Measurements from ENCODE around the gene GALP. TPM values are rescaled to one million over a fixed set of nuclear protein-coding genes. Genes with fewer than 3 reads are reported as not detected.
"Not testable (repeated sequence)": the region's sequence is repeated elsewhere in the genome, so short reads cannot be mapped to it uniquely, and the experiment has no call there.

GALP gene
- total RNA-seq, 1 donor from 2014 or later = not detected

DNA sequence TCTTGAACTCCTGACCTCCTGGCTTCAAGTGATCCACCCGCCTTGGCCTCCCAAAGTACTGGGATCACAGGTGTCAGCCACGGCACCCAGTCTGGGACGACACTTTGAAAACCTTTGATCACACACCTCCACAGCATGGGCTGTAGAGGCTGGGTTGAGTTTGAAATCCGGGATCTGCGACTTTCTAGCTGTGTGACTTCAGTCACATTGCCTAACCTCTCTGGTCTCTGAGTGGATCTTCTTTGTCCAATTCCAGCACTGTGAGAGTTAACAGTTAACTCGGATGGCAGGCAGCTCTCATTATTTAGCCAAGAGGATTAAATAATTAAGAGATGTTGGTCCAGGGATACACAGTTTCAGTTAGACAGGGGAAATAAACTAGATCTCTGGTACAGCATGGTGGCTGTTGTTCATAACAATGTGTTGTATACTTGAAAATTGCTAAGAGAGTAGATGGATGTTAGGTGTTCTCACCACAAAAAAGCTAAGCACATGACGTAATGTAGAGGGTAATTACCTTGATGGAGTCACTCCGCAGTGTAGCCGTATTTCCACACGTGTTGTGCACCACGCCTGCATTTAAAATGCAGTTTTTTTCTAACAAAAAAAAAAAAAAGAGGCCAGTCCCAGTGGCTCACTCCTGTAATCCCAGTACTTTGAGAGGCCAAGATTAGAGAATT is 1.9 kb downstream of the GALP start:
- intact Hi-C loops (cut with micrococcal nuclease) = no loop called here

DNA sequence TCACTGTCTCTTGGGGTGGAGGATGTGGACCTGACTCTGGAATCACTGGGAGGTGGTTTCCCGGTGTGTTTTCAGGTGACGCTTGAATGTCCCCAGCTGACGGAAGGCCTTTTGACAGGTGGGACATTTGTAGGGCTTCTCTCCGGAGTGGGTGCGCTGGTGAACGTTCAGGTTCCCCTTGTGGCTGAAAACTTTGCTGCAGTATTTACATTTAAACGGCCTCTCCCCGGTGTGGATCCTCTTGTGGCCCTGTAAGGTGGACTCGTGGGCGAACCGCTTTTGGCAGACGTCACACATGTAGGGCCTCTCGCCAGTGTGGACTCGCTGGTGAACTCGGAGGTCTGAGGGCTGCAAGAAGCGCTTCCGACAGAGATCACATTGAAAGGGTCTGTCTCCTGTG is 14.0 kb downstream of the GALP start:
- intact Hi-C loops (cut with micrococcal nuclease) = no loop called here

DNA sequence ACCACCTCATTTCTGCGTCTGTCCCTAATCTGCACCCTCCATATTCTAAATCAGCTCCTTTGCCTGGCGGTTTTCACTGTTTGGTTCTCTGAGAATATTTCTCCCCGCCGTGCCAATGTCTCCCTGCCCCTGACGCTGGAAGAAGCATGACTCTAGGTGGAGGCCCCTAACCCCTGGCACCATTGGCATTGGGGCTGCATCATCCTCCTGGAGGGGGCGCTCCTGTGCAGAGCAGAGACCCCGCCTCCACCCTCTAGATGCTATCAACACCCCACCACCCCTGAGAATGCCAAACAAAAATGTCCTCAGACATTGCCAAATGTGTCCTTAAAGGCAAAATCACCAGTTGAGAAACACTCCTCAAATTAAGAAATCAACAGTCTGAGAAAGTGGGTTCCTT is 15.3 kb downstream of the GALP start:
- intact Hi-C loops (cut with micrococcal nuclease) = no loop called here

GRCh38 chr19:56191711-56192110 is 15.9 kb downstream of the GALP start:
- intact Hi-C loops (cut with micrococcal nuclease) = no loop called here

GRCh38 chr19:56193981-56194640 is 18.3 kb downstream of the GALP start:
- intact Hi-C loops (cut with micrococcal nuclease) = no loop called here

- intact Hi-C loops (cut with micrococcal nuclease) = not testable (repeated sequence)
Measured at GRCh38 chr19:56197646-56198045, 21.8 kb downstream of the GALP start, which contains the start of gene ZSCAN5B. TSS of gene ZSCAN5B (minus strand) at chr19:56197783. CDS start at chr19:56193052, 4,731 bp downstream.

DNA sequence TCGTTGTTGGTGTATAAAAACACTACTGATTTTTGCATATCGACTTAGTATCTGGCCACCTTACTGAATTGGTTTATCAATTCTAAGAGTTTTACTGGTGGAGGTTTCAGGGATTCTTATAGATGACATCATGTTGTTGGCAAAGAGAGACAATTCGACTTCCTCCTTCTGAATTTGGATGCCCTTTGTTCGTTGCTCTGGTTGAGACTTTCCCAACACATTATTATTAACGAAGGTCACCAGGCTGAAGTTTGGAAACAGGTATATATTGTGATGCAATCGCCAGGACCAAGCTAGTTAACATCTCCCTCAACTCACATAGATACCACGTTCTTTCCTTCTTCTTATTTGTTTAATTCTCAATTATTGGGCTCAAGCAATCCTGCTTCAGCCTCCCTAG is 23.9 kb downstream of the GALP start:
- intact Hi-C loops (cut with micrococcal nuclease) = no loop called here

GRCh38 chr19:56201973-56202372 is 26.2 kb downstream of the GALP start, which contains the start of gene ZSCAN5C:
TSS of gene ZSCAN5C (plus strand) at chr19:56202273. CDS start at chr19:56205914, 3,641 bp downstream.
- intact Hi-C loops (cut with micrococcal nuclease) = no loop called here

DNA sequence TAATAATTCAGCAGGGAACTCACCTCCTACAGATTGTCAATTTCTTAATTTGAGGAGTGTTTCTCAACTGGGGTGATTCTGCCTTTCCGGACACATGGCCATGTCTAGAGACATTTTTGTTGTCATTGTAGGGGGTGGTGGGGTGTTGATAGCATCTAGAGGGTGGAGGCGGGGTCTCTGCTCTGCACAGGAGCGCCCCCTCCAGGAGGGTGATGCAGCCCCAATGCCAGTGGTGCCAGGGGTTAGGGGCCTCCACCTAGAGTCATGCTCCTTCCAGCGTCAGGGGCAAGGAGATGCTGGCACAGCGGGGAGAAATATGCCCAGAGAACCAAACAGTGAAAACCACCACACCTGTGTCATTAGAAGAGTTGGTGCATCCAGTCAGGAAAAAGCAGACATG is 31.8 kb downstream of the GALP start:
- intact Hi-C loops (cut with micrococcal nuclease) = not testable (repeated sequence)

GRCh38 chr19:56209091-56209490 is 33.3 kb downstream of the GALP start:
- intact Hi-C loops (cut with micrococcal nuclease) = no loop called here

DNA sequence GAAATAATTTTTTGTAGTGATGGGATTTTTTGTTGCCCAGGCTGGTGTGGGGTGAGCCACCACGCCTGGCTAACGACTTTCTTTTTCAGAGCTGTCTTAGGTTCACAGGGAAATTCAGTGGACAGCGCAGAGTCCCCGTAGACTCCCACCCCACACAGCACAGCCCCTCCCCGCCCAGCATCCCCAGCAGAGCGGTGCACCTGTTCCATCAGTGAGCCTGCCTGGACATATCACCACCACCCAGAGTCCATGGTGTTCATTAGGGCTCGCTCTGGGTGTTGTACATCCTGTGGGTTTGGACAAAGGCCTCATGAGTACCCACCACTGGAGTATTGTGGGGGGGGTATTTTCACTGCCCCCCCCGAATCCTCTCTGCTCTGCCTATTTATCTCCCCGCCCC is 34.2 kb downstream of the GALP start:
- intact Hi-C loops (cut with micrococcal nuclease) = not testable (repeated sequence)

GRCh38 chr19:56211718-56212117 is 35.9 kb downstream of the GALP start:
- intact Hi-C loops (cut with micrococcal nuclease) = no loop called here

- intact Hi-C loops (cut with micrococcal nuclease) = no loop called here
Measured at GRCh38 chr19:56217039-56217949, 41.5 kb downstream of the GALP start.

GRCh38 chr19:56218961-56219360 is 43.2 kb downstream of the GALP start:
- intact Hi-C loops (cut with micrococcal nuclease) = no loop called here

- intact Hi-C loops (cut with micrococcal nuclease) = not testable (repeated sequence)
Measured at GRCh38 chr19:56221442-56221841, 45.6 kb downstream of the GALP start.

- intact Hi-C loops (cut with micrococcal nuclease) = no loop called here
Measured at GRCh38 chr19:56221851-56222250, 46.0 kb downstream of the GALP start.

GRCh38 chr19:56222901-56223300 is 47.1 kb downstream of the GALP start:
- intact Hi-C loops (cut with micrococcal nuclease) = no loop called here

DNA sequence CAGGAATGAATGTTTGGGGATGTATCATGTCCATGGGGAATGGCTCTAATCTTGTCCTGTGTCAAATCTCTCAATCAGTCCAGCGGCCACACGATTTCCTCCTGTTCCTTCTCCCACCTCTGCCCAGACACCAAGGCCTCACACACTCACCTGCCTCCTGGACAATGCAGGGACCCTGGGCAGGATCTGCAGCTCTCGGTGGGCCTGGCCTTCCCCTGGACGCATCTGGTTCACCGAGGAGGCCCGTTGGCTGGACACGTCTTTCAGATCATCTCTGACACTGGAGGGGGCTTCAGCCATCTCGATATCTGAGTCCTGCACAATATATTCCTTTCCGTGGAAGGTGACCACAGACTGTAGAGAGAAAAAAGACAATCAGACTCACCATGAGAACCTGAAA is 47.7 kb downstream of the GALP start:
- intact Hi-C loops (cut with micrococcal nuclease) = no loop called here

Data from T-helper 2 cell treated with Interferon-gamma antibody and Interleukin-4, amounts not matched to agents 100 ng/mL and 5 ng/mL, for 36 hours (primary cell).